ENCODE results near the gene MEOX1.

MEOX1 gene

GRCh38 chr17:43679911-43680310, 18.2 kb upstream of the MEOX1 start:
- no peak for DNase-seq

- DNase-seq: no peak
Observed at GRCh38 chr17:43679401-43679800, 17.7 kb upstream of the MEOX1 start.

- DNase-seq: no peak
Observed at GRCh38 chr17:43676471-43676870, 14.7 kb upstream of the MEOX1 start.

GRCh38 chr17:43674394-43674793, 12.7 kb upstream of the MEOX1 start:
- no peak for DNase-seq

- DNase-seq: peak; percentile 50
Observed at GRCh38 chr17:43673516-43674323, 12.0 kb upstream of the MEOX1 start.

- DNase-seq: no peak
Observed at GRCh38 chr17:43671755-43672519, 10.2 kb upstream of the MEOX1 start.

- DNase-seq: peak; percentile 83
Observed at GRCh38 chr17:43671031-43671692, 9.4 kb upstream of the MEOX1 start.

- no peak for DNase-seq
Observed at GRCh38 chr17:43670645-43671030, 8.9 kb upstream of the MEOX1 start.

GRCh38 chr17:43669971-43670644, 8.4 kb upstream of the MEOX1 start:
- DNase-seq: peak; percentile 30

GRCh38 chr17:43667947-43668348, 6.2 kb upstream of the MEOX1 start:
- DNase-seq: no peak

DNA sequence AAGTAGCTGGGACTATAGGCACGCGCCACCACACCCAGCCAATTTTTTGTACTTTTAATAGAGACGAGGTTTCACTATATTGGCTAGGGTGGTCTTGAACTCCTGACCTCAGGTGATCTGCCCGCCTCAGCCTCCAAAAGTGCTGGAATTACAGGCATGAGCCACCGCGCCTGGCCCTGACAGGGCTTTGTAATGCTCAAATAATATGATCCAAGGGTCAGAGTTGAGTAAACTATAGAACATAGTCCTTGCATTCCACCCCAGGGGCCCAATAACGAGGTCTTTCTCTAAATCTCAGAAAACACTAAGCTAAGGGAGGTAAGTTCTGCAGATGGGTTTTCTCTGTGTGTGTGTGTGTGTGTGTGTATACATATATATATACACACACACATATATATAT, 5.8 kb upstream of the MEOX1 start:
- DNase-seq: no peak

- DNase-seq: no peak
Observed at GRCh38 chr17:43665937-43666236, 4.2 kb upstream of the MEOX1 start.

GRCh38 chr17:43665084-43665936, 3.6 kb upstream of the MEOX1 start:
- no peak for DNase-seq

DNA sequence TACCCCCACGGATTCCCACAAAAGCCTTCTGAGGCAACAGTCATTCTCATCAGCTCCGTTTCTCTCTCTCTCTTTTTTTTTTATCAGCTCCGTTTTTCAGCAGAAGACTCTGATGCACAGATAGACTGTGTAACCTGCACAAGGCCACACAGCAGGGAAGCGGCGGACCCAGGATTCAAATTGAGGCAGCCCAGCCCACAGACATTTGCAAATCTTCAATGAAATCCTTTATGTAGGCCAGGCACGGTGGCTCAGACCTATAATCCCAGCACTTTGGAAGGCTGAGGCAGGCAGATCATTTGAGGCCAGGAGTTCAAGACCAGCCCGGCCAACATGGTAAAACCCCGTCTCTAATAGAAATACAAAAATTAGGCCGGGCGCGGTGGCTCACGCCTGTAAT, 2.4 kb upstream of the MEOX1 start:
- no peak for DNase-seq

- no peak for DNase-seq
Observed at GRCh38 chr17:43663383-43663782, 1.7 kb upstream of the MEOX1 start.

GRCh38 chr17:43662413-43663141, 855 bp upstream of the MEOX1 start:
- no peak for DNase-seq

- no peak for DNase-seq
Observed at GRCh38 chr17:43660816-43661493, 767 bp downstream of the MEOX1 start.

DNA sequence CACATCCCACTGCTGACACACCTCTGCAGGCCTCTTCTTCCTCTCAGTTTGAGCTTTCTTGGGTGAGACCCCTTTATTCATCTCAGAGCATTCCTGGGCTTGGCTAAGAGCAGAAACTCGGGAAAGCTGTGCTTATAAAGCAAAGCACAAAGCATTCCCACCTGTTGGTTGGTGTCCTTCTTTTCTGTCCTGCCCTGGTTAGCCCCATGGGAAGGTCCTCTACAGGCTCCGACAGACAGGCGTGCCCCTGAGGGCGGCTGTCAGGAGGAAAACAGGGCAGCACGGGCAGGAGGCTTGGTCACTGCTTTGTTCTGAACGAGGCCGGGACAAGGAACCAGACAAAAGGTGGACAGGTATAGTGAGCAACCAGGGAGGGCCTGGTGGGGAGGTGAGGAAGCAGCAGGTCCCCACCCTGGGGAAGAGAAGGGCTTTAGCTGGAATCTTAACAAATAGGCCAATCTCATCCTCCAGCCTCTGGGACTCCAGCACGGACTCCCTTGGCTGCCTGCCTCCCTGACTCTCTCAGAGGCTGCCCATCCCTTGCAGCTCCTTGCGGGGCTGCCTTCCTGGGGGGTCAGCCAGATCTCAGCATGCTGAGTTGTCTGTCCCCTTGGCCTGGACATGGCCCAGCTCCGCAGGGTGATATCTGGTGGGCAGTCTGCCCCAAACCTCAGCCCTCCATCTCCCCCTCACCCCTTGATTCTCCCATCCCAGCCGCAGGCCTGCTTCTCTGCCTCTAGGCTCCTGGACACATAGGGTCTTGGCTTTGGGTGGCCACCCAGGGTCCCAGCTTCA, 1.7 kb downstream of the MEOX1 start:
- no peak for DNase-seq

DNA sequence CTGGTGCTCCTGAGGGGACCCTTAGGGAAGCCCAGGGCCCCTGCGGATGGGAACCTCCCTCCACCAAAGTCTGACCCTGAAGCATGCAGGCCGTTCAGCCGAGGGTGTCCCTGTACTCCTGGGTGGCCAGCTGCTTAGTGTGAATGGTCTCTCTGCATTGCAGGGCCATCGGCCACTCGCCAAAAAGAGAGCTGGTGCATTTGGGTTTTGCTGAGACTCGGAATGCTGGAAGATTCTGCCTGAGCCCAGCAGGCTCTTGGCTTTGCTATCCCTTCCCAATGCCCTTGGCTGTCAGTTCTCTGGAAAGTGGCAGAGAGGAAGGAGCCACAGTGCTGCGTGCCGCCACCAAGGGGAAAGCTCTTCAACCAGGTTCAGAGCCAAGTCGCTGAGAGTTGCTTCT, 2.8 kb downstream of the MEOX1 start:
- DNase-seq: no peak

- DNase-seq: no peak
Observed at GRCh38 chr17:43655693-43656255, 5.9 kb downstream of the MEOX1 start.

Data from DMS153 (cell line).